ENCODE measurements around the gene ZNF529.

DNA sequence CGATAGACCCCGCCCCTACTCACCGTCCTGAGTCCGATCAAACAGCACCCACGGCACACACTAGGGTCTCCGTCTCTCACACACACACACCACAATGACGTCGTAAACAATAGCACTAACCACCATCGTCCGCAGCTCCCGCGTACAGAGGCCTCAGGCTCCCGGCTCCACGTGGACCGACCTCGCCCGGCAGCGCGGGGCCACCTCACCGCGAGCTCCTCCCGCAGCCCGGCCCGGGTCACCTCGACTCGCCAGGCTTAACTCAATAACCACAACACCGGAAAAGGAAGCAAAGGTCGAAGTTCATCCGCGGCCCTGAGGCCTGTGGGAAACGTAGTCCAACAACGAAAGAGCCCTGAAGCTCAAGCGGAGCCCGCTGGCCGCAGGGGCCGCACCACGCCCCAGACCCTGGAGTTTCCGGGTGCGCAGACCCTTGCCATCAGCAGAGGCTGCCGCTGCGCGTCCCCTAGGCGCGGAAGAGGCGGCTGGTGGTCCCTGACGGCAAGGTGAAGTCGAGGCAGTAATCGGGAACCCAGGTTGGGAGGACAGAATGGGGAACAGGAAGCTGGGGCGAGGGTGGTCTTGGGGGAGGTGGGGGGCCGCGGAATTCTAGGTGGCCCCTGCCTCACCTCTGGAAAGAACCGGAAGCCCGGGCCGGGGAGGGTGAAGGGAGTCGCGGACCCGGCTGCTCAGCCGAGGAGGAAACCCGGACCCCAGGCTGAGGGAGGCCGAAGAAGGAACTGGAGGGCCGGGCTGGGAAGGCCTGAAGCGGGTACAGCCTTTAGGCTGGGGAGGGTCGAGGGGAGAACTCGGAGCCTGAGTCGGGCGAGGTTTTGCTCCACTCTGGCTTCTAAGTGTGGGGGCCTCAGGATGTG is at the start of gene ZNF529:
- TF ChIP-seq, protein P1, sequence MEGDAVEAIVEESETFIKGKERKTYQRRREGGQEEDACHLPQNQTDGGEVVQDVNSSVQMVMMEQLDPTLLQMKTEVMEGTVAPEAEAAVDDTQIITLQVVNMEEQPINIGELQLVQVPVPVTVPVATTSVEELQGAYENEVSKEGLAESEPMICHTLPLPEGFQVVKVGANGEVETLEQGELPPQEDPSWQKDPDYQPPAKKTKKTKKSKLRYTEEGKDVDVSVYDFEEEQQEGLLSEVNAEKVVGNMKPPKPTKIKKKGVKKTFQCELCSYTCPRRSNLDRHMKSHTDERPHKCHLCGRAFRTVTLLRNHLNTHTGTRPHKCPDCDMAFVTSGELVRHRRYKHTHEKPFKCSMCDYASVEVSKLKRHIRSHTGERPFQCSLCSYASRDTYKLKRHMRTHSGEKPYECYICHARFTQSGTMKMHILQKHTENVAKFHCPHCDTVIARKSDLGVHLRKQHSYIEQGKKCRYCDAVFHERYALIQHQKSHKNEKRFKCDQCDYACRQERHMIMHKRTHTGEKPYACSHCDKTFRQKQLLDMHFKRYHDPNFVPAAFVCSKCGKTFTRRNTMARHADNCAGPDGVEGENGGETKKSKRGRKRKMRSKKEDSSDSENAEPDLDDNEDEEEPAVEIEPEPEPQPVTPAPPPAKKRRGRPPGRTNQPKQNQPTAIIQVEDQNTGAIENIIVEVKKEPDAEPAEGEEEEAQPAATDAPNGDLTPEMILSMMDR (IDR thresholded peaks at IDR 0.05; ENCODE audit: low read depth, low read length, poor library complexity, severe bottlenecking) = no peak
- TF ChIP-seq EZH2phosphoT487 (IDR thresholded peaks at IDR 0.05; ENCODE audit: borderline replicate concordance, low read length) = no peak

Measured in DOHH2 (cell line).